SK-N-SH treated with all-trans-retinoic acid at 6 μM for 48 hours (cell line): Measurements from ENCODE around the gene EDDM3A.

Source experiments
- ATAC-seq: fragments of 200-7000 bp; cut with Tn5 transposase; 3 replicates; pipeline ENCODE4 v1.9.1; 2020; ENCODE audit warnings: mild to moderate bottlenecking, moderate library complexity
- ARNTL ChIP-seq: fragments of 450-650 bp; formaldehyde crosslinking; IDR thresholded peaks from 2 replicates; pipeline ENCODE4 v1.5.0; 2020; ENCODE audit warnings: low read depth, mild to moderate bottlenecking, moderate library complexity, borderline replicate concordance
- BACH2 ChIP-seq: fragments of 250-450 bp; sonication (Bioruptor Pico); IDR thresholded peaks from 2 replicates; pipeline ENCODE4 v1.9.0; 2021; ENCODE audit warnings: mild to moderate bottlenecking, borderline replicate concordance
- CSDC2 ChIP-seq: fragments of 250-450 bp; sonication (Bioruptor Pico); IDR thresholded peaks from 2 replicates; pipeline ENCODE4 v1.5.0; 2020; ENCODE audit warnings: mild to moderate bottlenecking, moderate library complexity
- ESRRG ChIP-seq: fragments of 250-450 bp; sonication (Bioruptor Pico); IDR thresholded peaks from 2 replicates; pipeline ENCODE4 v1.6.1; 2021; ENCODE audit warnings: mild to moderate bottlenecking
- GLIS3 ChIP-seq: fragments of 250-450 bp; sonication (Bioruptor Pico); IDR thresholded peaks from 2 replicates; pipeline ENCODE4 v1.5.0; 2020; ENCODE audit warnings: mild to moderate bottlenecking, moderate library complexity
- ISL1 ChIP-seq: fragments of 250-450 bp; sonication (Bioruptor Pico); IDR thresholded peaks from 2 replicates; pipeline ENCODE4 v2.1.2; 2022; ENCODE audit warnings: mild to moderate bottlenecking, moderate library complexity
- OSR1 ChIP-seq: fragments of 250-450 bp; sonication (Bioruptor Pico); IDR thresholded peaks from 2 replicates; pipeline ENCODE4 v1.8.0; 2022; ENCODE audit warnings: moderate library complexity, mild to moderate bottlenecking, inconsistent platforms
- POU6F1 ChIP-seq: fragments of 250-450 bp; sonication (Bioruptor Pico); IDR thresholded peaks from 2 replicates; pipeline ENCODE4 v1.8.0; 2021; ENCODE audit warnings: low read depth, mild to moderate bottlenecking, moderate library complexity, borderline replicate concordance
- PPARA ChIP-seq: fragments of 250-450 bp; sonication (Bioruptor Pico); IDR thresholded peaks from 2 replicates; pipeline ENCODE4 v1.5.0; 2020; ENCODE audit warnings: mild to moderate bottlenecking, borderline replicate concordance
- RARB ChIP-seq: fragments of 250-450 bp; sonication (Bioruptor Pico); IDR thresholded peaks from 2 replicates; pipeline ENCODE4 v1.8.0; 2021; ENCODE audit warnings: mild to moderate bottlenecking, moderate library complexity
- SNAI2 ChIP-seq: fragments of 250-450 bp; sonication (Bioruptor Pico); IDR thresholded peaks from 2 replicates; pipeline ENCODE4 v1.5.0; 2020; ENCODE audit warnings: mild to moderate bottlenecking, moderate library complexity
- TCF4 ChIP-seq: fragments of 250-450 bp; sonication (Bioruptor Pico); IDR thresholded peaks from 2 replicates; pipeline ENCODE4 v1.8.0; 2021; ENCODE audit warnings: mild to moderate bottlenecking, moderate library complexity, borderline replicate concordance
- TOX ChIP-seq: fragments of 250-450 bp; sonication (Bioruptor Pico); IDR thresholded peaks from 2 replicates; pipeline ENCODE4 v1.8.0; 2021; ENCODE audit warnings: mild to moderate bottlenecking, moderate library complexity, borderline replicate concordance
- ZC3H10 ChIP-seq: fragments of 250-450 bp; sonication (Bioruptor Pico); IDR thresholded peaks from 2 replicates; pipeline ENCODE4 v1.5.1; 2021; ENCODE audit warnings: mild to moderate bottlenecking, moderate library complexity
- ZFP3 ChIP-seq: fragments of 250-450 bp; sonication (Bioruptor Pico); IDR thresholded peaks from 2 replicates; pipeline ENCODE4 v1.5.0; 2020; ENCODE audit warnings: mild to moderate bottlenecking, moderate library complexity
- ZFP30 ChIP-seq: fragments of 450-650 bp; formaldehyde crosslinking; IDR thresholded peaks from 2 replicates; pipeline ENCODE4 v1.5.0; 2022; ENCODE audit warnings: mild to moderate bottlenecking, moderate library complexity
- ZNF565 ChIP-seq: fragments of 450-650 bp; formaldehyde crosslinking; conservative IDR thresholded peaks from 2 replicates; pipeline ENCODE4 v1.5.0; 2020; ENCODE audit warnings: low read depth, mild to moderate bottlenecking, moderate library complexity
- ZNF70 ChIP-seq: fragments of 450-650 bp; formaldehyde crosslinking; IDR thresholded peaks from 2 replicates; pipeline ENCODE4 v1.5.0; 2020; ENCODE audit warnings: mild to moderate bottlenecking, moderate library complexity
- ZNF8 ChIP-seq: fragments of 450-650 bp; formaldehyde crosslinking; IDR thresholded peaks from 2 replicates; pipeline ENCODE4 v1.5.0; 2020; ENCODE audit warnings: mild to moderate bottlenecking, moderate library complexity
- TF ChIP-seq, protein P1 (sequence below): fragments of 250-450 bp; sonication (Bioruptor Pico); IDR thresholded peaks from 2 replicates; pipeline ENCODE4 v1.5.1; 2020; ENCODE audit warnings: low read depth, mild to moderate bottlenecking, moderate library complexity
- TF ChIP-seq, protein P2 (sequence below): fragments of 250-450 bp; sonication (Bioruptor Pico); IDR thresholded peaks from 2 replicates; pipeline ENCODE4 v1.5.0; 2020; ENCODE audit warnings: mild to moderate bottlenecking, moderate library complexity
- TF ChIP-seq, protein P3 (sequence below): fragments of 250-450 bp; sonication (Bioruptor Pico); IDR thresholded peaks from 2 replicates; pipeline ENCODE4 v1.8.0; 2020; ENCODE audit warnings: mild to moderate bottlenecking, moderate library complexity, borderline replicate concordance
- TF ChIP-seq, protein P4 (sequence below): fragments of 250-450 bp; sonication (Bioruptor Pico); IDR thresholded peaks from 2 replicates; pipeline ENCODE4 v1.5.1; 2021; ENCODE audit warnings: mild to moderate bottlenecking, moderate library complexity

Gene EDDM3A

GRCh38 chr14:20748439-20748838, 2.8 kb downstream of the EDDM3A start:
- ATAC-seq = no peak
- TF ChIP-seq ESRRG (CRISPR knock-in tag) (no peak), RARB (no peak), ISL1 (CRISPR knock-in tag) (no peak), PPARA (CRISPR knock-in tag) (no peak), TCF4 (no peak), SNAI2 (no peak), ZFP30 (CRISPR knock-in tag) (no peak), ZFP3 (CRISPR knock-in tag) (no peak), ARNTL (CRISPR knock-in tag) (no peak), CSDC2 (no peak)
- TF ChIP-seq, protein P1, sequence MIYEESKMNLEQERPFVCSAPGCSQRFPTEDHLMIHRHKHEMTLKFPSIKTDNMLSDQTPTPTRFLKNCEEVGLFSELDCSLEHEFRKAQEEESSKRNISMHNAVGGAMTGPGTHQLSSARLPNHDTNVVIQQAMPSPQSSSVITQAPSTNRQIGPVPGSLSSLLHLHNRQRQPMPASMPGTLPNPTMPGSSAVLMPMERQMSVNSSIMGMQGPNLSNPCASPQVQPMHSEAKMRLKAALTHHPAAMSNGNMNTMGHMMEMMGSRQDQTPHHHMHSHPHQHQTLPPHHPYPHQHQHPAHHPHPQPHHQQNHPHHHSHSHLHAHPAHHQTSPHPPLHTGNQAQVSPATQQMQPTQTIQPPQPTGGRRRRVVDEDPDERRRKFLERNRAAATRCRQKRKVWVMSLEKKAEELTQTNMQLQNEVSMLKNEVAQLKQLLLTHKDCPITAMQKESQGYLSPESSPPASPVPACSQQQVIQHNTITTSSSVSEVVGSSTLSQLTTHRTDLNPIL (CRISPR knock-in tag) = no peak
- TF ChIP-seq, protein P2, sequence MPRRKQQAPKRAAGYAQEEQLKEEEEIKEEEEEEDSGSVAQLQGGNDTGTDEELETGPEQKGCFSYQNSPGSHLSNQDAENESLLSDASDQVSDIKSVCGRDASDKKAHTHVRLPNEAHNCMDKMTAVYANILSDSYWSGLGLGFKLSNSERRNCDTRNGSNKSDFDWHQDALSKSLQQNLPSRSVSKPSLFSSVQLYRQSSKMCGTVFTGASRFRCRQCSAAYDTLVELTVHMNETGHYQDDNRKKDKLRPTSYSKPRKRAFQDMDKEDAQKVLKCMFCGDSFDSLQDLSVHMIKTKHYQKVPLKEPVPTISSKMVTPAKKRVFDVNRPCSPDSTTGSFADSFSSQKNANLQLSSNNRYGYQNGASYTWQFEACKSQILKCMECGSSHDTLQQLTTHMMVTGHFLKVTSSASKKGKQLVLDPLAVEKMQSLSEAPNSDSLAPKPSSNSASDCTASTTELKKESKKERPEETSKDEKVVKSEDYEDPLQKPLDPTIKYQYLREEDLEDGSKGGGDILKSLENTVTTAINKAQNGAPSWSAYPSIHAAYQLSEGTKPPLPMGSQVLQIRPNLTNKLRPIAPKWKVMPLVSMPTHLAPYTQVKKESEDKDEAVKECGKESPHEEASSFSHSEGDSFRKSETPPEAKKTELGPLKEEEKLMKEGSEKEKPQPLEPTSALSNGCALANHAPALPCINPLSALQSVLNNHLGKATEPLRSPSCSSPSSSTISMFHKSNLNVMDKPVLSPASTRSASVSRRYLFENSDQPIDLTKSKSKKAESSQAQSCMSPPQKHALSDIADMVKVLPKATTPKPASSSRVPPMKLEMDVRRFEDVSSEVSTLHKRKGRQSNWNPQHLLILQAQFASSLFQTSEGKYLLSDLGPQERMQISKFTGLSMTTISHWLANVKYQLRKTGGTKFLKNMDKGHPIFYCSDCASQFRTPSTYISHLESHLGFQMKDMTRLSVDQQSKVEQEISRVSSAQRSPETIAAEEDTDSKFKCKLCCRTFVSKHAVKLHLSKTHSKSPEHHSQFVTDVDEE (CRISPR knock-in tag) = no peak
- TF ChIP-seq, all 23 proteins: peak for 0

DNA sequence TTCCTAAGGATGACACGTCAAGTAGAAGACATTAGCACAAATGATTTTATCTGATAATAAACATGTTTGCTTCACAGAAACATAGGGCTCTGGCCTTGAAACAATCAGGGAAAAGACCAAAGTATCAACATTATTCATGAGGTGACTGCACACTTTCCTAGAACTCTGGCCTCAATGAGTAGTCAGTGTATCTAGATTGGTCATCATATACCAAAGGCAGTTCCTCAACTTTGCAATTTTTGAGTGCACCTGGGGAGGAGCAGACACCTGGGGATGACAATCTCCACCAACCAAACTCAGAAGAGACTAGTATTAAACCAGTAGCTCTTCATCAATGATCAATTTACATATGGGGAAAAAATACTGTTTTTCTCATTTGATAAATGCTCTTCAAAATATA, 4.5 kb downstream of the EDDM3A start:
- ATAC-seq = no peak
- TF ChIP-seq ZC3H10 (no peak), TOX (no peak), BACH2 (no peak), CSDC2 (no peak), ESRRG (CRISPR knock-in tag) (no peak), PPARA (CRISPR knock-in tag) (no peak), OSR1 (no peak), ZFP30 (CRISPR knock-in tag) (no peak), ARNTL (CRISPR knock-in tag) (no peak), GLIS3 (CRISPR knock-in tag) (no peak), ZNF565 (no peak), SNAI2 (no peak), RARB (no peak), ZNF8 (CRISPR knock-in tag) (no peak), ISL1 (CRISPR knock-in tag) (no peak)
- TF ChIP-seq, protein P2 (CRISPR knock-in tag) = no peak
- TF ChIP-seq, protein P3, sequence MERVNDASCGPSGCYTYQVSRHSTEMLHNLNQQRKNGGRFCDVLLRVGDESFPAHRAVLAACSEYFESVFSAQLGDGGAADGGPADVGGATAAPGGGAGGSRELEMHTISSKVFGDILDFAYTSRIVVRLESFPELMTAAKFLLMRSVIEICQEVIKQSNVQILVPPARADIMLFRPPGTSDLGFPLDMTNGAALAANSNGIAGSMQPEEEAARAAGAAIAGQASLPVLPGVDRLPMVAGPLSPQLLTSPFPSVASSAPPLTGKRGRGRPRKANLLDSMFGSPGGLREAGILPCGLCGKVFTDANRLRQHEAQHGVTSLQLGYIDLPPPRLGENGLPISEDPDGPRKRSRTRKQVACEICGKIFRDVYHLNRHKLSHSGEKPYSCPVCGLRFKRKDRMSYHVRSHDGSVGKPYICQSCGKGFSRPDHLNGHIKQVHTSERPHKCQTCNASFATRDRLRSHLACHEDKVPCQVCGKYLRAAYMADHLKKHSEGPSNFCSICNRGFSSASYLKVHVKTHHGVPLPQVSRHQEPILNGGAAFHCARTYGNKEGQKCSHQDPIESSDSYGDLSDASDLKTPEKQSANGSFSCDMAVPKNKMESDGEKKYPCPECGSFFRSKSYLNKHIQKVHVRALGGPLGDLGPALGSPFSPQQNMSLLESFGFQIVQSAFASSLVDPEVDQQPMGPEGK = no peak

- ATAC-seq = no peak
- TF ChIP-seq TCF4 = no peak
- no peak for TF ChIP-seq GLIS3 (CRISPR knock-in tag)
- no peak for TF ChIP-seq BACH2
- TF ChIP-seq, protein P1 (CRISPR knock-in tag) = no peak
- no peak for TF ChIP-seq ISL1 (CRISPR knock-in tag)
- TF ChIP-seq ZFP3 (CRISPR knock-in tag) = no peak
- no peak for TF ChIP-seq SNAI2
- TF ChIP-seq, protein P4, sequence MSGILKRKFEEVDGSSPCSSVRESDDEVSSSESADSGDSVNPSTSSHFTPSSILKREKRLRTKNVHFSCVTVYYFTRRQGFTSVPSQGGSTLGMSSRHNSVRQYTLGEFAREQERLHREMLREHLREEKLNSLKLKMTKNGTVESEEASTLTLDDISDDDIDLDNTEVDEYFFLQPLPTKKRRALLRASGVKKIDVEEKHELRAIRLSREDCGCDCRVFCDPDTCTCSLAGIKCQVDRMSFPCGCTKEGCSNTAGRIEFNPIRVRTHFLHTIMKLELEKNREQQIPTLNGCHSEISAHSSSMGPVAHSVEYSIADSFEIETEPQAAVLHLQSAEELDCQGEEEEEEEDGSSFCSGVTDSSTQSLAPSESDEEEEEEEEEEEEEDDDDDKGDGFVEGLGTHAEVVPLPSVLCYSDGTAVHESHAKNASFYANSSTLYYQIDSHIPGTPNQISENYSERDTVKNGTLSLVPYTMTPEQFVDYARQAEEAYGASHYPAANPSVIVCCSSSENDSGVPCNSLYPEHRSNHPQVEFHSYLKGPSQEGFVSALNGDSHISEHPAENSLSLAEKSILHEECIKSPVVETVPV (CRISPR knock-in tag) = no peak
- TF ChIP-seq POU6F1 (CRISPR knock-in tag) = no peak
- no peak for TF ChIP-seq ZNF565
- TF ChIP-seq ZNF70 (CRISPR knock-in tag) = no peak
- TF ChIP-seq OSR1 = no peak
Observed at GRCh38 chr14:20751963-20752562, 6.4 kb downstream of the EDDM3A start.
